DND-41 (cell line): ENCODE data around the gene PALM.
"Not testable (repeated sequence)": the region's sequence is repeated elsewhere in the genome, so short reads cannot be mapped to it uniquely, and the experiment has no call there.

Experiments used
- ATAC-seq: fragments of 200-7000 bp; cut with Tn5 transposase; 3 replicates; pipeline ENCODE4 v1.9.1; 2021; ENCODE audit warnings: low read depth; ENCODE audit not compliant: insufficient read depth
- DNase-seq: peaks from one replicate; pipeline ENCODE4 v3.0.0-alpha.2; 2020
- H2AFZ ChIP-seq: 2 replicates; pipeline ENCODE4 v1.6.0; 2012; ENCODE audit warnings: low read depth, low read length
- H3K27ac ChIP-seq: 2 replicates; pipeline ENCODE4 v1.5.1; 2012; ENCODE audit warnings: low read length, inconsistent platforms
- H3K27me3 ChIP-seq: fragments of 200-600 bp; sonication (generic); 2 replicates; pipeline ENCODE4 v1.6.0; 2012; ENCODE audit warnings: low read length, mild to moderate bottlenecking, inconsistent platforms; ENCODE audit not compliant: insufficient read depth, poor library complexity
- H3K36me3 ChIP-seq: 2 replicates; pipeline ENCODE4 v1.5.1; 2012; ENCODE audit warnings: low read length, inconsistent platforms; ENCODE audit not compliant: insufficient read depth
- H3K4me1 ChIP-seq: 2 replicates; pipeline ENCODE4 v1.5.1; 2012; ENCODE audit warnings: mild to moderate bottlenecking, low read length; ENCODE audit not compliant: insufficient read depth
- H3K4me2 ChIP-seq: 2 replicates; pipeline ENCODE4 v1.6.0; 2012; ENCODE audit warnings: mild to moderate bottlenecking, moderate library complexity, low read length, inconsistent platforms; ENCODE audit not compliant: insufficient read depth
- H3K4me3 ChIP-seq, 2 experiments: fragments of 200-600 bp in 1 of 2; shearing (Covaris generic) in 1 of 2; 2 replicates each; pipeline ENCODE4 v1.5.1; 2012 to 2016; ENCODE audit warnings: inconsistent platforms in 2 of 2, low read length in 2 of 2, mild to moderate bottlenecking in 2 of 2, low read depth in 1 of 2, moderate library complexity in 1 of 2
- H3K79me2 ChIP-seq: 2 replicates; pipeline ENCODE4 v1.6.0; 2012; ENCODE audit warnings: low read length, inconsistent platforms; ENCODE audit not compliant: insufficient read depth
- H3K9ac ChIP-seq: 2 replicates; pipeline ENCODE4 v1.6.0; 2012; ENCODE audit warnings: low read depth, mild to moderate bottlenecking, inconsistent platforms, low read length, moderate library complexity
- H3K9me3 ChIP-seq: 2 replicates; pipeline ENCODE4 v1.5.1; 2012; ENCODE audit warnings: low read length, moderate library complexity, mild to moderate bottlenecking, inconsistent platforms; ENCODE audit not compliant: insufficient read depth, severe bottlenecking
- H4K20me1 ChIP-seq: 2 replicates; pipeline ENCODE4 v1.6.0; 2012; ENCODE audit warnings: low read length; ENCODE audit not compliant: insufficient read depth
- CTCF ChIP-seq: IDR thresholded peaks from 2 replicates; pipeline ENCODE4 v1.5.1; 2012; ENCODE audit warnings: borderline replicate concordance, low read length, moderate library complexity, mild to moderate bottlenecking; ENCODE audit not compliant: poor library complexity, severe bottlenecking; ENCODE audit errors: extremely low read depth
- EZH2 ChIP-seq: IDR thresholded peaks from 3 replicates; pipeline ENCODE4 v1.6.1; 2012; ENCODE audit warnings: borderline replicate concordance, low read depth, mild to moderate bottlenecking, moderate library complexity, low read length, inconsistent platforms; ENCODE audit not compliant: severe bottlenecking

The PALM gene

GRCh38 chr19:694481-695351 is 14.0 kb upstream of the PALM start:
- DNase-seq (no peak), ATAC-seq (no peak)
- Histone ChIP-seq H3K27me3 (no peaks in the 10 kb centered on the region), H3K4me2 (no peak overlapping the region), H3K27ac (no peak overlapping the region), H3K79me2 (no peaks in the 10 kb centered on the region), H2AFZ (no peak overlapping the region), H3K9me3 (no peaks in the 10 kb centered on the region), H3K4me1 (no peaks in the 10 kb centered on the region), H3K36me3 (no peaks in the 10 kb centered on the region), H4K20me1 (no peaks in the 10 kb centered on the region), H3K4me3 (no peak overlapping the region), H3K9ac (no peak overlapping the region)
- no peak for TF ChIP-seq EZH2
- no peak for TF ChIP-seq CTCF

GRCh38 chr19:695352-695949 is 13.3 kb upstream of the PALM start, which contains the start of gene PRSS57:
PRSS57 (minus strand) TSS chr19:695452; CDS start chr19:695430, 22 bp downstream.
- Histone ChIP-seq H3K4me1 (no peaks in the 10 kb centered on the region), H3K27me3 (no peaks in the 10 kb centered on the region), H2AFZ (no peak within 1 kb of the TSS)

GRCh38 chr19:698529-698928 is 10.2 kb upstream of the PALM start:
- not testable (repeated sequence) for H3K36me3 ChIP-seq, H3K27ac ChIP-seq, H3K4me2 ChIP-seq, H3K27me3 ChIP-seq, H2AFZ ChIP-seq, ATAC-seq, H3K4me3 ChIP-seq, DNase-seq, H3K9ac ChIP-seq, H3K4me1 ChIP-seq, H3K79me2 ChIP-seq, H4K20me1 ChIP-seq, H3K9me3 ChIP-seq

More at GRCh38 chr19:695352-695949, 13.3 kb upstream of the PALM start, which contains the start of gene PRSS57:
- no peak for DNase-seq
- Histone ChIP-seq H3K79me2 (no peaks in the 10 kb centered on the region), H3K36me3 (no peaks in the 10 kb centered on the region), H3K4me3 (no peak within 1 kb of the TSS), H3K4me2 (no peak within 1 kb of the TSS), H3K9ac (no peak within 1 kb of the TSS), H4K20me1 (no peaks in the 10 kb centered on the region), H3K9me3 (no peaks in the 10 kb centered on the region), H3K27ac (no peak within 1 kb of the TSS)
- peak; percentile 45; the same call in 1 of the 3 replicates for ATAC-seq
- no peak for TF ChIP-seq CTCF
- TF ChIP-seq EZH2 = no peak

GRCh38 chr19:699885-700284 is 8.8 kb upstream of the PALM start:
- DNase-seq (peak; percentile 39), ATAC-seq (peak; percentile 58; the same call in 2 of the 3 replicates)
- H4K20me1 ChIP-seq, H3K9ac ChIP-seq, H2AFZ ChIP-seq, H3K27ac ChIP-seq, H3K36me3 ChIP-seq, H3K9me3 ChIP-seq, H3K79me2 ChIP-seq, H3K27me3 ChIP-seq, H3K4me2 ChIP-seq, H3K4me3 ChIP-seq, H3K4me1 ChIP-seq: not testable (repeated sequence)
- peak; percentile 3 for TF ChIP-seq CTCF

- not testable (repeated sequence) for H3K9ac ChIP-seq, H3K9me3 ChIP-seq, H3K36me3 ChIP-seq, H3K27me3 ChIP-seq, H3K4me1 ChIP-seq, DNase-seq, H4K20me1 ChIP-seq, H3K4me2 ChIP-seq, H3K79me2 ChIP-seq, ATAC-seq, H3K4me3 ChIP-seq, H2AFZ ChIP-seq, H3K27ac ChIP-seq
Observed at GRCh38 chr19:702847-703246, 5.9 kb upstream of the PALM start.
